IPS DF 19.7 (cell line): ENCODE results near the gene KRT3.
A peak's percentile ranks its signal among the peaks of the same experiment; 100 is the strongest.

Experiments
- DNase-seq: peaks from one replicate; pipeline ENCODE4 v3.0.0-alpha.2; 2013; ENCODE audit warnings: low read depth, low spot score

Gene KRT3

DNA sequence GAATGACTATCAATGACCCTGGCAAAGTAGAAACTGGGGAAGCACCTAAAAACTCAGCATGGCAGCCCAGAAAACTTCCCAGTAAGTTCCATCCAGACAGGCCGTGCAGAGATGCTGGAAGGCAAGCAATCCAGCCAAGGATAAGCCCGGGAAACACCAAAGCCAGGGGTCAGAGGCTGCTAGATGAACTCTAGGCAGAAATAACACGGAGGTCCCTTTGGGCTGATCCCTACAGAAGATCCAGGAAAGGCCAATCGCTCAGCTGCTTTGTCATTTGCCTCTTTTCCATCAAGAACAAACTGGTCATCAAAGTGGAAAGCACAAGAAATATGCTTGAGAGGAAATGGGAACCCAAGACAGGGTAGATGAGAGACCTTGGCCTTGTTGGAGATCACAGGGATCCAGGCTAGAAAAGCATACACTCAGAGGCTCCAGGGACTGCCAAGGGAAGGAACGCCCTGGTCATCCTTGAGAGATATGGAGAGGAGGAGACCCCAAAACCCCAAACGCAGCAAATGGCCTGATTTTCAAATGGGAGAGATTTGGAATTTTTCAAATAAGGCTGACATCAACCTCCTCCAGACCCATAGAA is 31.7 kb upstream of the KRT3 start:
- no peak for DNase-seq

DNA sequence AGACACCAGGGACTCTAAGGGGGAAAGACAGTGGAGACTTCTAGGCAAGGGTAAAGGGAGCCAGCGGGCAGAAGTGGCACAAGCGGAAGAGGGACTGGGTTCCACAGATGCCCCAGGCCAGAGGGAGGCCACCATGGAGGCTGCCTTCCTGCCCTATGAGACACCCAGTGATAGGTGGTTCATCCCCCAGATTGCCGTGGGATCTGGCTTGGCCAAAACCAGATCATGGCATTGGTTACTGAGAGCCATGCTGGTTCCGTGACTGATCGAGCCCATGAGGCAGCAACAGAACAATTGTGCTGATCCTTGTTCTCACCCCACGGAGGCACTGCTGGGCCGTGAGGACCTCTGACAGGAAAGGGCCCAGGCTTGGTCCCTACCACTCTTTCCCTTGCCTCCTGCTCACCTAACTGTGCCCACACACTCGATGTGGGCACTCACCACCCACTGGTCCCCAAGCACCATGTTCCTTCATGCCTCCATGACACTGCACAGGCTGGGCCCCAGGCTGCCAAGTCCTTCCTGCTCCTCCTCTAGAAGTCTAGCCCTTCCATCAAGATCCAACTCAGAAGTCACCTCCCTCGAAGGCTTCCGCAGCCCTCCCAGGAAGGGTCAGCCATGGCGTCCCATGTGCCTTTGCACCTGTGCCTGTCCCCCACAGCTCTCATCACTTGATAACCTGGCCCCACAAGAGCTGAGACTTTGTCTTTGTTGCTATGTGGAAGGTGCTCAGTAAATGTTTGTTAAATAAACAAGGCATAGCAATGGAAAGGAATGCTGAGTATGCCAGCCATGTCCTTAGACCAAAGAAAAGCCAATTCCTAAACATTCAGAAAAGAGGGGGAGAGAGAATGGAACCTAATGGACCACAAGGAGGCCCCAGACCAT is 30.9 kb upstream of the KRT3 start:
- DNase-seq: peak; percentile 23

DNA sequence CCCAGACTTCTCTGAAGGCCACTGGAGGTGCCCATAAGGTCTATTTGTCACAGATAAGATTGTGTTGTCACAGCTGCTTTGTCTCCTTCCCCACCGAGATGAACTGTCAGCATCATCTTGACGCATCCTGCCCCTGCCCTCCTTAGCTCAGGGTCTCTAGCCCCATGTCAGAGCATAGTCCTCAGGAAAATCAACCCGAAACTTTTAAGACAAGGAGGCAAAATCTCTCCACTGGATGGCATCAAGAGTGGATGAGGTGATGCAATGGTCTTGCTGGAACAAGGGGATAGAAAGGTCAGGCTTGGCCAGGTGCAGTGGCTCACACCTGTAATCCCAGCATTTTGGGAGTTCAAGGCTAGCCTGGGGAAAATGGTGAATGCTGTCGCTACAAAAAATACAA is 30.0 kb upstream of the KRT3 start:
- DNase-seq: no peak

- DNase-seq: no peak
Measured at GRCh38 chr12:52824741-52825410, 29.0 kb upstream of the KRT3 start.

DNA sequence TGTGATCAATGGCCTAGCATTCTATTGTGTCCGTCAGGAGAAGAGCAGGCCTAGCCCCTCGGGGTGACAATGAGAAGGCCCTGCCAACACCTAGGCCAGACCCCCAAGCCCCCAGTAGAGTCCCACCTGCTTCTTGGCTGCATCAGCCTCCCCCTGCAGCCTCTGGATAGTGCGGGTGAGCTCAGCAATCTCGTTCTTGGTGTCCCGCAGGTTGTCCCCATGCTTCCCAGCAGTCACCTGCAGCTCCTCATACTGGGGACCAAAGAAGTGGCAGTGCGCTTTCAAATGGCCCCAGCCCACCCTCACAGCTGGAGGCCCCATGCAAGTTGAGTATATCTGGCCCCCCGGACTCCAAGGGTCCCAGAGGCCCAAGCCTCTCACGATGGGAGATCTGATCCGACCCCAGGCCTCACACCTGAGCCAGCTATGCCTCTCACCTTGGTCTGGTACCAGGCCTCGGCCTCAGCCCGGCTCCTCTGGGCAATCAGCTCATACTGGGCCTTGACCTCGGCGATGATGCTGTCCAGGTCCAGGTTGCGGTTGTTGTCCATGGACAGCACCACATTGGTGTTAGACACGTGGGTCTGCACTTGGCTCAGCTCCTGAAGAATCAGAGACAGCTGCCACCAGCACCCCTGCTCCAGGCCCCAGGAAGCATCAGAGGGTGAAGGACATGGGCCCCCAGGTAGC is 28.0 kb upstream of the KRT3 start:
- DNase-seq: no peak

DNA sequence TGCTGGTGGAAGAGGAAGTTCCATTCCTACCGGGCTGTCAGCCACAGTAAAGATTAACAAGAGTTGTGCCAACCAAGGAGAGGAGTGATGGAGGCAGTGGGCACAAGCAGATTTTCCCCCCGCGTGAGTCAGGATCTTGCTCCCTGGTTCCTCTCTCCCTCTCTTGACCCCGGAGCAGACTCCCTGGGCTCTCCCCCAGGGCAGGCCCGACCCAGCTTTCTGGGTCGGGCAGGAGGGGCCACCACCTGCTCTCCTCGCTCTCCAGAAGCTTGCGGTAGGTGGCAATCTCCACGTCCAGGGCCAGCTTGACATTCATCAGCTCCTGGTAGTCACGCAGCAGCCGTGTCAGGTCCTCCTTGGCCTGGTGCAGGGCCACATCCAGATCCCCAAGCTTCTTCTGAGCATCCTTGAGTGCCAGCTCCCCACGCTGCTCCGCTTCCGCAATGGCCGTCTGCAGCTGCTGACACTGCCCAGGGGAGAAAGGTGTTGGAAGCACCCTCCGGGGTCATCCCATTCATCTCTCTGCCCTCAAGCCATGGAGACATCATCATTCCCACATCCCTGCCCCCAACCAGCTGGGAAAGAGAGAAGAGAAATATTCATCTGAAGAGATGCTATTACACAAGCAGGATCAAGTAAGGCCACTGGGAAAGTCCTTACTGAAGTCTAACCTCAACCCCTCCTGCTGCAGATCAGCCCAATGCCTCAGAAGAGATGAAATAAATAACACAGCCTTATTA is 27.0 kb upstream of the KRT3 start:
- no peak for DNase-seq

GRCh38 chr12:52821826-52822660 is 26.1 kb upstream of the KRT3 start:
- DNase-seq: no peak

- no peak for DNase-seq
Measured at GRCh38 chr12:52821071-52821730, 25.3 kb upstream of the KRT3 start.

DNA sequence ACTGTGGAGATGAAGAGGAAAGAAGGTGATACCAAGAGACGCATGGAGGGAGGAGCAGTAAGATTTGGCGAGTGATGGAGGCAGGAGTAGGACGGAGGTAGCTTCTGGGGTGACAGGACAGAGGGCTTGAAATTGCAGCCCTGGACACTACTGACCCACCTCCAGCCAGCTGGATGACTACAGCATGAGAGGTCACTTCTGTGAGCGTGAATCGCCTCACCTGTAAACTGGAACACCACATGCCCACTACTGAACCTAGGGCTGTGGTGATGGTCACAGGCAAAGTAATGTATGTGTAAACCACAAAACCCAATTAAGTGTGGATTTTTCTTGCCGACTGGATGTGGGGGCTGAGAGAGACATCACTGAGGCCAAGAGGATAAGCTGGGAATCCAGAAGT is 24.6 kb upstream of the KRT3 start:
- no peak for DNase-seq

GRCh38 chr12:52819731-52820510 is 24.0 kb upstream of the KRT3 start:
- no peak for DNase-seq

GRCh38 chr12:52818887-52819420 is 23.0 kb upstream of the KRT3 start:
- no peak for DNase-seq

DNA sequence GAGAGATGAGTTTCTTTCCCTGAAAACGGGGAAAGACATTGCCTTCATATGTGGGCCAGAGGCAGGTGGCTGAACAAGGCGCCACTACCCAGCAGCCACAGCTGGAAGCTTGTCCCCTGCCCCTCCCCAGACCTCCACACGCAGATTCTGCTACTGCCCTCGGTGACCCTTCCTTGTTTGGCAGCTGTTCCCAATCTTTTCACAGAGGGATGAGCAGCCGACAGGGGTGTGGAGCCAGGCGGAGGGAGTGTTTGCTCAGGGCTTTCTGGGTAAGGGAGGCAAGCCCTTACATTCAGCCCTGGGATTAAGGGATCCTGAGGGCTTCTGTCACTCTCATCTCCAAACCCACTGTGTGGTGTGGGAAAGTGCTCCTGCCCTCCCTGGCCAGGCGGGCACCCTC is 22.5 kb upstream of the KRT3 start:
- no peak for DNase-seq

DNA sequence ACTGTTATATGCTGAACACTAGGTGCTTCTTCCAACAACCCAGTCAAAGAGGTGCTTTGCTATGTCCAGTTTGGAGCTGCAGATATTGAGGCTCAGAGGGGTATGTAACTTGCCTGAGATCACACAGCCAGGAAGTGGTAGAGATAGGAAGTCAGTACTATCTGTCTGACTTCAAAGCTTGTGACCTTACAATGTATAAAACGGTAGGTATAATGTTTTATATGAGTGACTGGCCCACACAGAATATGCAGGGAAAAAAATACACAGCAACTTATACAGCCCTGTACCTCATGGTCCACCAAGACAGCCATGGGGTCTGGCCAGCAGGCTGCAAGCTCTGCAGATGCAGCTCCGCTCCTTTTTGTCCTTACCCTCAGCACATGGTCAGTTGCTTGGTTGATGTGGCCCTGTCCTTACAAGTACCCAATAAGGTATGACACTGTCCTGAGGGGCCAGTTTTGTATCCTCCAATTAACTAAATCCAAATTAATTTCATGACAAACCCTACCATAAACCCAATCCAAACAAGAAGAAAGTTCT is 21.9 kb upstream of the KRT3 start:
- no peak for DNase-seq

DNA sequence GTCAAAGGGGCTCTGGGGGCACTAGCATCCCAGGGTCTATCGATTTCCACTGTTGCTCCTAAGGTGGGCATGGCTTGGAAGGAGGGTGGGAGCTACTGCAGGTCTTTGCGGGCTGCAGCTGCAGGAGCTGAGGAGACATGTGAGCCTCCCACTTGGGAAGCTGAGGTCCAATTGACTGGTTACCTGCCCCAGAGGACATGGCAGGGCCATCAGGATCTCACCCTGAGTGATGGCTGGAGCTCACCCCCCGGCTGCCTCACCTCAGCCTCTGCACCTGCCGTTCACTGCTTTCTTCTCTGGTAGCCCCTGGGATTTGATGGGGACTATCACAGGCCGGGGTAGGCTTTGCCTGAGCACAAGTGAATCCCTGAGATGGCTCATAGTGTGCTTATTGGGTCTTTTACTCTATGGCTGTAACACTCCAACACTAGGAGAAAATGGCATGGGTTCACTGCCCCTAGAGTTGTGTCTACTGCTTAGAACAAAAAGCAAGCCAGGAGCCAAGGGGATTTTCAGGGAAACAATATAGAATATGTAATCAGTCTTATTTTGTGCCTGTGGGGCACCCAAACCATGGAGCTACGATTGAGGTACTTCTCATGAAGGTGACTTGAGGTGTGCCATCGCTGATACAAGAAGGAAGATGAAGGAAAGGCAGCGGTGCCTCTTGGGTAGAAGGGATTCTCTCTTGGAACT is 21.2 kb upstream of the KRT3 start:
- DNase-seq: no peak

GRCh38 chr12:52815676-52816588 is 20.0 kb upstream of the KRT3 start:
- DNase-seq: no peak

- DNase-seq: no peak
Measured at GRCh38 chr12:52815161-52815560, 19.2 kb upstream of the KRT3 start.

DNA sequence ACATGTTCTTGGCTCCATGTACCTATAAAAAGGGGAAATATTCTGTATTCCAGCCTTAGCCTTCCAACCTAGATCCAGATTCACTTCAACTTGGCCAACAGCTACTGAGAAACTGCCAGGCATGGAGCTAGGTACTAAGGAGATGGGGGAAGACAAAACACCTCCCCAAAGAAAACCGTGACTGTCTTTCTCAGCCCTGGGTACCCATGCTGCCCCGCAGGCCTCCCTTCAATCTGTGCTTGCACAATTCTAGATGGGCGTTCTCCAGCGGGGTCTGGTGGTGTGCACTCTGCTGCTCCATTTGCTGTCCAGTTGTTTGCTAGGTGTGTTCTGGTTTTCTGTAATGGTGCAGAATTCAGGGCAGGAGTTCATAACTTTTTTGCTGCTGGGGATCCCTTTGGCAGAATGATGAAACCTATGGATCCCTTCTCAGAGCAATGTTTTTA is 18.8 kb upstream of the KRT3 start:
- no peak for DNase-seq
